ENCODE results near the gene HIF3A. TPM values are rescaled to one million over a fixed set of nuclear protein-coding genes. Genes with fewer than 3 reads are reported as not detected.

HIF3A gene
- total RNA-seq, 1 experiment from 2014 or later = 31.9 TPM

GRCh38 chr19:46351241-46352041 is 54.6 kb downstream of the HIF3A start:
- Mint-ChIP-seq H3K27ac (peak overlapping the region; percentile 53 to 81 (median 69); a peak in 6 of 7 replicates), H3K27me3 (ENCODE audit: low read depth) (no peaks in the 10 kb centered on the region), H3K4me1 (peaks cover 37 to 49% of the 10 kb centered on the region in 2 experiments), H3K9me3 (no peaks in the 10 kb centered on the region; a peak in 2 of 5 replicates), H3K4me3 (peak overlapping the region in 1 of 2 experiments; percentile 45; a peak in 1 of 5 replicates), H3K36me3 (ENCODE audit: insufficient read depth in 1 of 3, low read depth in 3 of 3) (peaks cover 22 to 58% (median 54%) of the 10 kb centered on the region in 3 experiments)
- no peak overlapping the region for H3K9ac ChIP-seq (ENCODE audit: extremely low read depth, insufficient read length, low read length)
- no peak overlapping the region for H3K14ac ChIP-seq (ENCODE audit: insufficient read depth, low read length)
- no peaks in the 10 kb centered on the region for H4K20me1 ChIP-seq (ENCODE audit: control insufficient read depth, insufficient read depth, insufficient read length)
- no peak overlapping the region for H3K4me2 ChIP-seq (ENCODE audit: insufficient read depth, insufficient read length, low read length)
- no peaks in the 10 kb centered on the region for H3K9me3 ChIP-seq (ENCODE audit: control insufficient read depth, low read depth, low read length)
- H3K79me2 ChIP-seq (ENCODE audit: insufficient read depth, low read length) = peaks cover 19% of the 10 kb centered on the region; the same call in 1 of the 2 replicates
- no peak overlapping the region for H4K5ac ChIP-seq (ENCODE audit: insufficient read length, low read depth, low read length)
- H2BK120ac ChIP-seq (ENCODE audit: low read depth, low read length, poor library complexity, severe bottlenecking) = no peak overlapping the region
- no peak overlapping the region for H2AK5ac ChIP-seq (ENCODE audit: insufficient read length, low read length)
- no peak overlapping the region for H2BK20ac ChIP-seq (ENCODE audit: low read depth, low read length, poor library complexity, severe bottlenecking)
- no peak overlapping the region for H3K4ac ChIP-seq (ENCODE audit: low read depth, low read length)
- H3K23ac ChIP-seq (ENCODE audit: insufficient read length, low read depth, low read length) = no peak overlapping the region
- TF ChIP-seq CTCF (conservative IDR thresholded peaks at IDR 0.05) = no peak
- no peak overlapping the region for H3K27ac ChIP-seq (ENCODE audit: insufficient read length, low read depth, low read length)
- no peak overlapping the region for H3T11ph ChIP-seq (ENCODE audit: low read length)
- no peak overlapping the region for H2BK12ac ChIP-seq (ENCODE audit: insufficient read length, low read depth, low read length)
- H3K79me1 ChIP-seq (ENCODE audit: insufficient read depth, low read depth, low read length, poor library complexity, severe bottlenecking) = peaks cover 7% of the 10 kb centered on the region
- no CpG with 5 or more reads among the region's 18 CpGs for WGBS (ENCODE audit: extremely low coverage, insufficient read length, low lambda C conversion rate)
- DNase-seq = no peak
- H3K23me2 ChIP-seq (ENCODE audit: insufficient read length, low read depth, low read length, poor library complexity, severe bottlenecking) = peaks cover 9% of the 10 kb centered on the region
- H2BK15ac ChIP-seq (ENCODE audit: low read depth, low read length) = no peak overlapping the region
- no peak overlapping the region for H3K18ac ChIP-seq (ENCODE audit: insufficient read length, low read depth, low read length)
- H3K27me3 ChIP-seq (ENCODE audit: insufficient read depth, low read length) = no peaks in the 10 kb centered on the region
- H3K56ac ChIP-seq (ENCODE audit: insufficient read length, low read depth, low read length) = no peak overlapping the region
- H3K4me1 ChIP-seq (ENCODE audit: insufficient read depth, low read length) = peaks cover 3% of the 10 kb centered on the region; the same call in 1 of the 2 replicates
- no peak overlapping the region for H4K91ac ChIP-seq (ENCODE audit: insufficient read length, low read depth, low read length)
- H2AFZ ChIP-seq (ENCODE audit: low read length) = no peak overlapping the region
- no peak overlapping the region for H2BK5ac ChIP-seq (ENCODE audit: insufficient read length, low read length)
- H4K8ac ChIP-seq (replicated peaks; ENCODE audit: insufficient read length, low read depth, low read length) = no peak overlapping the region

All from H9 (cell line).